WI38 (cell line): Measurements from ENCODE around the gene TRMT61A.

Experiments
- H3K4me3 ChIP-seq: 2 replicates; pipeline ENCODE4 v1.5.1; 2011; ENCODE audit warnings: low read depth, mild to moderate bottlenecking, control low read depth, low read length
- CTCF ChIP-seq: IDR thresholded peaks from 2 replicates; pipeline ENCODE4 v1.5.1; 2012; ENCODE audit warnings: low read depth, mild to moderate bottlenecking, control low read depth, low read length

TRMT61A gene

DNA sequence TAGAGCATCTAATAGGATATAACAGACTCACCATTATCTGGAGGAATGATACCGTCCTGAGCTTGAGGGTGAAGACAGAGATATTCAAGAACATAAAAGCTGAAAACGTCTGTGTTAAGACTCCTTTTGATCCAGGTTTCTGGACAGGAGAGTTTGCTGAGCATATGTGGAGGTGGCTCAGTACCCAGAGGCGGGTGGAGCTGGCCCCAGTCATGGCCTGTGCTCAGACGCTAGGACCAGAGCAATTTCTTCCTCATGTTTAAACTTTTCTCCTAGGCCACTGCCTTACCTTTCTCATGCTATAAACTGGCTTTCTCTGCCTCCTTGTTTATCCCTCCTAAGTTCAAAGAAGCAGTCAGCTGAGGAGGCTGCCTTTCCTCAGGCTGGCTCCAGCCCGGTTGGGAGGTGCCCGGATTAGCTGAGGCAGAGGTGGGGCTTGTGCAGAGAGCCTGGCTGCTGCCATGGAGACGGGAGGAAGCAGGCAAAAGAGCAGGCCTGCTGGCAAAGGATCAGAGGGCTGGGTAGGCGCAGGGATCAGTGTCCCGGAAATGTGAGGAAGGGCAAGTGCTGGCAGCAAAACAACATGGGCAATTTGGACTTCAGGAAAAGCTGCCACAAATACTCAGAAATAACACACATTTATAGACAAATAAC lies 47.5 kb downstream of the TRMT61A start:
- TF ChIP-seq CTCF, result no peak
- H3K4me3 ChIP-seq, result no peak overlapping the region

DNA sequence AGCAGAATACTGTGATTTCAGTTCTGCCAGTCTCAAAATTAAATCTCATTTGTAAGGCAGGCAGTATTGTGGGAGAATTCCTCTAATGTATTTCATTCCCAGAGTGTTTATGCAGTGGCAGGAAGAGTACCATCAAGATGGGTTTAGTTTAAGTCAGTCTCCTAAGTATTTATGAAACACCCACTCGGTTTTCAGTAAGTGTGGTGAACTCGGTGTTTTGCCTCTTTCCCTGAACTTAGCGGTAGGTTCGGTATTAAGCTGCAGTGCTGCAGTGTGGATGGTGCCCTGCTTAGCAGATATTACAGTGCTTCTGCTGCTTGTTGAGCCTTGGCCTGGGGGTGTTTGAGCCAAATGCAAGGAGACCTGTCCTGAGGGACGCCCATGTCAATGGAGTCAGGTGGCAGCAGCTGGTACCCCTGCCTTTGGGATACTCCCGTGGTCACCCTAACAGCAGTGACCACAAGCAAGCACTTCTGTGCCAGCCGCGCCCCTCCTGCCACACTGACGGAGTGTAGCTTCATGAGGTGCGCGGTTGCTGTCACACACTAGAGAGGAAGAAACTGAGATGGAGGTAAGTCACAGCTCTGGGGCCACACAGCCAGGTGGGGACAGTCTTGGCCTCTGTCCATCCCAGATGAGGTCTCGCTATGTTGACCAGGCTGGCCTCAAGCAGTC lies 49.5 kb downstream of the TRMT61A start:
- TF ChIP-seq CTCF, result no peak
- H3K4me3 ChIP-seq, result no peak overlapping the region

- no peak for TF ChIP-seq CTCF
- H3K4me3 ChIP-seq, result no peak overlapping the region
Observed at GRCh38 chr14:103581206-103581605, 52.2 kb downstream of the TRMT61A start.

DNA sequence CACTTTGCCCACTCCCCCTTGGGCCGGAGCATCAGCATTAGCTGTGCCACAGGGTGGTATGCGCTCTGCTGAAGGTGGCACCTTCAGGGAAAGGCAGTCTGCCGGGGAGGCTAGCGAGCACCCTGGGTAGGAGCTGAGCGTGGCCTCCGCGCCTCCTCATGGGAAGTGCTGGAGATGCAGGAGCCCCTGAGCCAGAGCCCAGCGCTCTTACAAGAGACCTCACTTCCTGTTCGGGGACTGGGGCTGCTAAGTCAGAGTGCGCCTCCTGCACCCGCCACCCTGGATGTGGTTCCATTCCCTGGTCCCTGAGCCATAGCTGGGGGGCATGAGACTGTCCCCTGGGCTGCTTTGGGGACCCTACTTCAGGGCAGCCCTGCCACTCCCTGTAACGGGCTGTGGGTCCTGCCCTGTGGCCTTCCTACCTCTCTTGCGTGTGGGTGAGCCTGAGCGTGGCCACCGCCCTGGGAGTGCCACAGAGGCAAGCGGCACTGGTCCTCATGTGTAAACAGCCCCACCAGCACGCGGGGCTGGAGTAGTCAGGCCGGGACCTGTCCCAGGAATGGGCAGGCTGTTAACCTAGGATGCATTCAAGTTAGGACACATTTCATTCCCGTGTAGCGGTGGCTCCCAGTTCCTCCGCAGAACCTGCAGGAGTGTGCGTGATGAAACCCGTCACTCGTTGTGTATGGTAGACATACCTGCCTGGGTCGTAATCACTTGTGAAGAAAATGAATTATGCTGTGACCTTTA lies 53.1 kb downstream of the TRMT61A start:
- no peak for TF ChIP-seq CTCF
- H3K4me3 ChIP-seq, result no peak overlapping the region

DNA sequence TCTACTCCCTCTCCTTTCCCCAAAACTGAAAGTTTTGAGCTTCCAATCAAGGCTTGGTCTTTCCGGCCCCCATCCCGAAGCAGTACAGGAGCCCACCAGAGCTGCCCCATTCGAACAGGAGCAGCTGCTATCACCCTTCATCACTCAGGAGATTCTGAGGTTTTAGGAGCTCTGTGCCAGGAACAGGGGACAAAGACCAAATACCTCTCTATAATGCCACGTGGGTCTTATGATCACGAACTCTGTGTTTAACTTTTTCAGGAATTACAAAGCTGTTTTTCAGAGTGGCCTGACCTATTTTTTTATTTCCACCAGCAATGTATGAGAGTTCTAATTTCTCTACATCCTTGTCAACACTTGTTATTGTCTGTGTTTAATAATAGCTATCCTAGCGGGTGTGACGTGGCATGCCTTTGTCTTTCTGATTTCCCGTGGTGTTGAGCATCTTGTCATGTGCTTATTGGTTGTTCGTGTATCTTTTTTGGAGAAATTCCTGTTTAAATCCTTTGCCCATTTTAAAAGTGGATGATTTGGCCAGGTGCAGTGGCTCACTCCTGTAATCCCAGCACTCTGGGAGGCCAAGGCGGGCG lies 55.4 kb downstream of the TRMT61A start:
- no peak overlapping the region for H3K4me3 ChIP-seq
- no peak for TF ChIP-seq CTCF
